Measurements from ENCODE around the gene MAPKAP1.
A peak's percentile ranks its signal among the peaks of the same experiment; 100 is the strongest.

The MAPKAP1 gene

GRCh38 chr9:125529589-125530515 is 177.2 kb downstream of the MAPKAP1 start:
- peak in 1 of 2 donors; percentile 83 for DNase-seq

- DNase-seq, result no peak
Observed at GRCh38 chr9:125529107-125529506, 177.9 kb downstream of the MAPKAP1 start.

- peak in 1 of 2 donors; percentile 20 for DNase-seq
Observed at GRCh38 chr9:125527471-125528002, 179.5 kb downstream of the MAPKAP1 start.

- DNase-seq, result no peak
Observed at GRCh38 chr9:125525921-125526631, 180.9 kb downstream of the MAPKAP1 start.

- DNase-seq, result no peak
Observed at GRCh38 chr9:125524583-125525355, 182.2 kb downstream of the MAPKAP1 start.

- DNase-seq, result no peak
Observed at GRCh38 chr9:125523681-125524080, 183.3 kb downstream of the MAPKAP1 start.

- DNase-seq, result no peak
Observed at GRCh38 chr9:125522328-125522725, 184.7 kb downstream of the MAPKAP1 start.

- peak; percentile 6 to 72 for DNase-seq
Observed at GRCh38 chr9:125521462-125522327, 185.3 kb downstream of the MAPKAP1 start.

GRCh38 chr9:125519734-125520133 is 187.3 kb downstream of the MAPKAP1 start:
- no peak for DNase-seq

GRCh38 chr9:125517577-125517976 is 189.4 kb downstream of the MAPKAP1 start:
- DNase-seq, result no peak

- DNase-seq, result no peak
Observed at GRCh38 chr9:125515983-125516940, 190.7 kb downstream of the MAPKAP1 start.

- DNase-seq, result no peak
Observed at GRCh38 chr9:125515281-125515680, 191.7 kb downstream of the MAPKAP1 start.

GRCh38 chr9:125514468-125514867 is 192.5 kb downstream of the MAPKAP1 start:
- no peak for DNase-seq

GRCh38 chr9:125513668-125514413 is 193.2 kb downstream of the MAPKAP1 start:
- no peak for DNase-seq

GRCh38 chr9:125513303-125513667 is 193.7 kb downstream of the MAPKAP1 start:
- no peak for DNase-seq

GRCh38 chr9:125511789-125512660 is 195.0 kb downstream of the MAPKAP1 start:
- no peak for DNase-seq

- DNase-seq, result no peak
Observed at GRCh38 chr9:125510980-125511379, 196.0 kb downstream of the MAPKAP1 start.

GRCh38 chr9:125509476-125509875 is 197.5 kb downstream of the MAPKAP1 start:
- no peak for DNase-seq

- no peak for DNase-seq
Observed at GRCh38 chr9:125508249-125508648, 198.8 kb downstream of the MAPKAP1 start.

All from bone marrow (tissue), 2 donors.